Measurements from ENCODE around the gene KRT72.

Gene KRT72

GRCh38 chr12:52559979-52560378 lies 41.3 kb downstream of the KRT72 start:
- H3K4me2 ChIP-seq (ENCODE audit: low read depth, low read length, poor library complexity, severe bottlenecking): no peak overlapping the region
- H2AFZ ChIP-seq (ENCODE audit: low read length): no peak overlapping the region
- no peaks in the 10 kb centered on the region for H3K4me1 ChIP-seq (ENCODE audit: insufficient read depth, low read length, poor library complexity, severe bottlenecking)
- H3K9me3 ChIP-seq (ENCODE audit: insufficient read depth, low read depth, low read length): no peaks in the 10 kb centered on the region
- H3K79me2 ChIP-seq (ENCODE audit: insufficient read depth, low read length): no peaks in the 10 kb centered on the region
- TF ChIP-seq CTCF (conservative IDR thresholded peaks at IDR 0.05; ENCODE audit: low read length): no peak
- H3K9me2 ChIP-seq (replicated peaks; ENCODE audit: low read depth, low read length): no peaks in the 10 kb centered on the region
- no peak overlapping the region for H3K9ac ChIP-seq (ENCODE audit: low read depth, low read length, poor library complexity, severe bottlenecking)
- no peaks in the 10 kb centered on the region for H3F3A ChIP-seq (ENCODE audit: low read depth)
- H3K36me3 ChIP-seq (ENCODE audit: insufficient read depth, low read length): no peaks in the 10 kb centered on the region
- no peak overlapping the region for H3K4me3 ChIP-seq (ENCODE audit: low read length, poor library complexity, severe bottlenecking)
- H3K27me3 ChIP-seq (ENCODE audit: insufficient read depth, low read length, poor library complexity, severe bottlenecking): no peaks in the 10 kb centered on the region
- no peaks in the 10 kb centered on the region for H4K20me1 ChIP-seq (ENCODE audit: insufficient read depth, low read length, poor library complexity, severe bottlenecking)

GRCh38 chr12:52558781-52559445 lies 42.4 kb downstream of the KRT72 start:
- H2AFZ ChIP-seq (ENCODE audit: low read length): no peak overlapping the region
- H3K27me3 ChIP-seq (ENCODE audit: insufficient read depth, low read length, poor library complexity, severe bottlenecking): no peaks in the 10 kb centered on the region
- no peak overlapping the region for H3K9ac ChIP-seq (ENCODE audit: low read depth, low read length, poor library complexity, severe bottlenecking)
- H3K9me3 ChIP-seq (ENCODE audit: insufficient read depth, low read depth, low read length): no peaks in the 10 kb centered on the region
- H3F3A ChIP-seq (ENCODE audit: low read depth): no peaks in the 10 kb centered on the region
- no peak overlapping the region for H3K4me3 ChIP-seq (ENCODE audit: low read length, poor library complexity, severe bottlenecking)
- no peaks in the 10 kb centered on the region for H3K9me2 ChIP-seq (replicated peaks; ENCODE audit: low read depth, low read length)
- H4K20me1 ChIP-seq (ENCODE audit: insufficient read depth, low read length, poor library complexity, severe bottlenecking): no peaks in the 10 kb centered on the region
- H3K4me2 ChIP-seq (ENCODE audit: low read depth, low read length, poor library complexity, severe bottlenecking): no peak overlapping the region
- TF ChIP-seq EZH2phosphoT487 (IDR thresholded peaks at IDR 0.05; ENCODE audit: borderline replicate concordance): no peak
- no peak for TF ChIP-seq CTCF (conservative IDR thresholded peaks at IDR 0.05; ENCODE audit: low read length)
- no peaks in the 10 kb centered on the region for H3K4me1 ChIP-seq (ENCODE audit: insufficient read depth, low read length, poor library complexity, severe bottlenecking)
- H3K79me2 ChIP-seq (ENCODE audit: insufficient read depth, low read length): no peaks in the 10 kb centered on the region
- no peaks in the 10 kb centered on the region for H3K36me3 ChIP-seq (ENCODE audit: insufficient read depth, low read length)

- Histone ChIP-seq H3K9me3 (ENCODE audit: insufficient read depth, low read depth, low read length) (no peaks in the 10 kb centered on the region), H3F3A (ENCODE audit: low read depth) (no peaks in the 10 kb centered on the region)
These were observed 43.8 kb downstream of the KRT72 start for GRCh38 chr12:52557476-52557875.

More at GRCh38 chr12:52557476-52557875, 43.8 kb downstream of the KRT72 start:
- H3K9me2 ChIP-seq (replicated peaks; ENCODE audit: low read depth, low read length): no peaks in the 10 kb centered on the region
- no peaks in the 10 kb centered on the region for H3K36me3 ChIP-seq (ENCODE audit: insufficient read depth, low read length)
- H3K4me3 ChIP-seq (ENCODE audit: low read length, poor library complexity, severe bottlenecking): no peak overlapping the region
- no peak overlapping the region for H2AFZ ChIP-seq (ENCODE audit: low read length)
- no peaks in the 10 kb centered on the region for H3K4me1 ChIP-seq (ENCODE audit: insufficient read depth, low read length, poor library complexity, severe bottlenecking)
- TF ChIP-seq EZH2phosphoT487 (IDR thresholded peaks at IDR 0.05; ENCODE audit: borderline replicate concordance) (no peak), CTCF (conservative IDR thresholded peaks at IDR 0.05; ENCODE audit: low read length) (no peak)
- H3K4me2 ChIP-seq (ENCODE audit: low read depth, low read length, poor library complexity, severe bottlenecking): no peak overlapping the region
- no peak overlapping the region for H3K9ac ChIP-seq (ENCODE audit: low read depth, low read length, poor library complexity, severe bottlenecking)
- no peaks in the 10 kb centered on the region for H4K20me1 ChIP-seq (ENCODE audit: insufficient read depth, low read length, poor library complexity, severe bottlenecking)
- no peaks in the 10 kb centered on the region for H3K79me2 ChIP-seq (ENCODE audit: insufficient read depth, low read length)
- no peaks in the 10 kb centered on the region for H3K27me3 ChIP-seq (ENCODE audit: insufficient read depth, low read length, poor library complexity, severe bottlenecking)

All from Loucy (cell line).